Heart right ventricle (tissue), 16 donors: ENCODE results near the gene ASB5. TPM values are rescaled to one million over a fixed set of nuclear protein-coding genes. Genes with fewer than 3 reads are reported as not detected.
"Not testable (repeated sequence)": the region's sequence is repeated elsewhere in the genome, so short reads cannot be mapped to it uniquely, and the experiment has no call there.

Experiments used
- ATAC-seq, 8 donors: fragments of 200-7000 bp; cut with Tn5 transposase; one replicate each; pipeline ENCODE4 v1.9.1; 2020; ENCODE audit warnings: mild to moderate bottlenecking in 8 of 8, moderate library complexity in 8 of 8, moderate number of reproducible peaks in 1 of 8
- DNase-seq, 2 donors: peaks; one replicate each; pipeline ENCODE4 v3.0.0-alpha.2; 2020
- H3K27ac ChIP-seq, 10 donors: fragments of 200-600 bp; sonication (generic) in 2 of 10; one replicate each; pipeline versions ENCODE4 v1.5.0 to v1.8.0; 2020 to 2022; ENCODE audit warnings: mild to moderate bottlenecking in 3 of 10
- H3K27me3 ChIP-seq, 7 donors: fragments of 200-600 bp; one replicate each; pipeline ENCODE4 v1.8.0; 2021 to 2022; ENCODE audit warnings: mild to moderate bottlenecking in 2 of 7
- H3K36me3 ChIP-seq, 9 donors: fragments of 200-600 bp; sonication (generic) in 1 of 9; one replicate each; pipeline versions ENCODE4 v1.5.0 to v1.8.0; 2020 to 2022; ENCODE audit warnings: mild to moderate bottlenecking in 2 of 9
- H3K4me1 ChIP-seq, 9 donors: fragments of 200-600 bp; sonication (generic) in 1 of 9; one replicate each; pipeline versions ENCODE4 v1.5.0 to v1.8.0; 2020 to 2022; ENCODE audit warnings: mild to moderate bottlenecking in 4 of 9
- H3K4me3 ChIP-seq, 10 donors: fragments of 200-600 bp; sonication (generic) in 2 of 10; one replicate each; pipeline versions ENCODE4 v1.5.0 to v1.8.0; 2020 to 2022; ENCODE audit warnings: mild to moderate bottlenecking in 7 of 10, moderate library complexity in 2 of 10
- H3K9me3 ChIP-seq, 11 donors: fragments of 200-600 bp in 10 of 11; sonication (generic) in 2 of 11; one replicate each; pipeline versions ENCODE4 v1.5.0 to v1.8.0; 2013 to 2022; ENCODE audit warnings: mild to moderate bottlenecking in 2 of 11, control low read depth in 1 of 11, moderate library complexity in 1 of 11
- WGBS, 2 donors: extraction: QIAGEN DNeasy Blood & Tissue Kit; methylation state at CpG; one replicate each; pipeline ENCODE4 v1.1.7; 2013; ENCODE audit warnings: inconsistent platforms in 1 of 2; 5-methylcytosine and 5-hydroxymethylcytosine counted together
- intact Hi-C, 10 donors: fragments of 100-400 bp; cut with DNase I; formaldehyde crosslinking; loops; one replicate each; pipeline versions ENCODE4 v1.11.1 to v1.14.2; 2022
- polyA plus RNA-seq, 2 donors: library from polyadenylated mRNA; stranded (reverse); fragments of 200-250 nt; gene quantifications; one replicate each; pipeline ENCODE4 v1.2.3, GENCODE V29; 2013
- total RNA-seq, 10 donors: library from RNA; stranded (reverse); fragmentation: NEBNext Ultra II Directional in 3 of 10; extraction: Animal tissue kit (Norgen Biotek cat#: 25700) in 3 of 10; gene quantifications; one replicate each; pipeline versions ENCODE4 v1.2.1 to v1.2.4, GENCODE V29; 2021 to 2023
- TF ChIP-seq, protein P1 (sequence below), 9 donors: fragments of 200-600 bp; sonication (generic) in 2 of 9; IDR thresholded peaks; one replicate each; pipeline versions ENCODE4 v1.5.0 to v1.8.0; 2021 to 2022; ENCODE audit warnings: antibody characterized with exemption in 9 of 9, mild to moderate bottlenecking in 5 of 9, moderate library complexity in 1 of 9
- donor health status: Arrhythmogenic right ventricular cardiomyopathy.
- donor health status: ischemic (EF 13 %, LVEDD 7.1; RV severe dilation, severe dysfunction).
- donor health status: healthy with polysubstance abuse.
- donor health status: DM: no; HTN: yes; CAD: no.
- donor health status: DM: no; HTN: no; CAD: no.
- donor health status: ischemic (EF 25% LVEDD 6.9; RV normal size, moderate dysfunction).
- donor health status: ischemic (EF 25% LVEDD 5.7; RV mildly dilated, moderate dysfunction).
- donor health status: healthy.
- donor health status: DM: yes; HTN: yes; CAD: no.
- donor health status: Ischemic cardiomyopathy.
- donor health status: ischemic (EF 35%, LVEDD 5.7; RV mildly dilated, moderate dysfunction).
- donor health status: nonischemic (EF 11% LVEDD 7.7; RV severe dilation, severe dysfunction).
- donor health status: DM: yes; HTN: yes; CAD: no.
- donor health status: PGD.
- donor health status: ischemic (EF 29% LVEDD 5.4; RV normal size, mild dysfunction).
- donor health status: nonischemic (EF 23%, LVEDD 6.1; RV moderate dilation, normal function).

Gene ASB5
- total and polyA plus RNA-seq, 12 donors = 0.95 to 6.5 (median 3.8) TPM

DNA sequence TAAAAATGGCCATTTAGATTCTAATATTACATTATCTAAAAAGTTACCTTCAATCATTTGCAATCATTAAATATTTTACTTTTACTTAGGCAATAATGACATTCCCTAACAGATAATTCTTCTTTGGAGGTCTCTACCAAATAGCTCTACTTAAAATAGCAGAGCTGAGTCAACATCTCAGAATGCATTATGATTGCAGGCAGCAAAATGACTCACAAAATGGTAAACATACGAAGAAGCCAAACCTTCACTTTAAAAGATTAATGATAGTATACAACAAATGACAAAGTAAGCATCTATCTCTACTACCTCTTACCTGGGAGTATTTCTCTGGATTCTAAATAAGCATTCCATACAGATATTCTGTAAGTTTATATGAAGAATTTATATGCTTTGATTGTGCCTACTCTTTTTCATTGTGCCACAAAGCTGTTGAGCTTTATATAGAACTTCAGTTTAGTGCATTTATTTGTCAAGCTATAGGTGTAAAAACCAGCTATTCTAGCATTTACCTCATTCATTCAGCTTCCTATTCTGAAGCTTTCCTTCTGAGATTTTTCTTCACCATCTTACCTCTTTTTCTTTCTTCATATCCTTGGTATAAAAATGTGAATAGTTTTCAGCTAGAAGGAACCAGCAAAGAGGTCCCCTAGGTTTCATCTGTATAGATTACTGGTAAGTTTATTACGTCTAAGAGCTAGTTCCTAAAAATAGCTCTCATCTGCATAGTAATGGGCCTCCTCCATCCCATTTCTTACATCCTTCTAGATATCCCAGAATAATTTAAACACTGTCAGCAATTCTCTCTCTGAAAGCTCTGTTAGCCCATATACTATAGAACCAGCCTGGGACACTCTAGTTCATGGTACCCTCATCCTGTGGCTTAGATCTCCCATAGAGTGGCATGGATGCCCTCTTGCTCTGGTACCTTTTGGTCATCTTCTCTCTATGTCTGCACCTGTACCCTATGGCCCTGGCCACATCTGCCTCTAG, 33.6 kb upstream of the ASB5 start:
- Histone ChIP-seq H3K4me3 (no peak overlapping the region), H3K27me3 (peaks cover 0 to 5% (median 0%) of the 10 kb centered on the region in 7 donors), H3K9me3 (no peaks in the 10 kb centered on the region), H3K4me1 (no peaks in the 10 kb centered on the region), H3K36me3 (no peaks in the 10 kb centered on the region), H3K27ac (no peak overlapping the region)
- ATAC-seq (no peak), DNase-seq (no peak)
- WGBS, 2 donors = 51 to 62% methylated on average over 2 of the region's 2 CpGs
- intact Hi-C loops = no loop called here
- TF ChIP-seq, protein P1, sequence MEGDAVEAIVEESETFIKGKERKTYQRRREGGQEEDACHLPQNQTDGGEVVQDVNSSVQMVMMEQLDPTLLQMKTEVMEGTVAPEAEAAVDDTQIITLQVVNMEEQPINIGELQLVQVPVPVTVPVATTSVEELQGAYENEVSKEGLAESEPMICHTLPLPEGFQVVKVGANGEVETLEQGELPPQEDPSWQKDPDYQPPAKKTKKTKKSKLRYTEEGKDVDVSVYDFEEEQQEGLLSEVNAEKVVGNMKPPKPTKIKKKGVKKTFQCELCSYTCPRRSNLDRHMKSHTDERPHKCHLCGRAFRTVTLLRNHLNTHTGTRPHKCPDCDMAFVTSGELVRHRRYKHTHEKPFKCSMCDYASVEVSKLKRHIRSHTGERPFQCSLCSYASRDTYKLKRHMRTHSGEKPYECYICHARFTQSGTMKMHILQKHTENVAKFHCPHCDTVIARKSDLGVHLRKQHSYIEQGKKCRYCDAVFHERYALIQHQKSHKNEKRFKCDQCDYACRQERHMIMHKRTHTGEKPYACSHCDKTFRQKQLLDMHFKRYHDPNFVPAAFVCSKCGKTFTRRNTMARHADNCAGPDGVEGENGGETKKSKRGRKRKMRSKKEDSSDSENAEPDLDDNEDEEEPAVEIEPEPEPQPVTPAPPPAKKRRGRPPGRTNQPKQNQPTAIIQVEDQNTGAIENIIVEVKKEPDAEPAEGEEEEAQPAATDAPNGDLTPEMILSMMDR (IDR thresholded peaks at IDR 0.05) = no peak

- intact Hi-C loops = no loop called here
- H3K9me3 ChIP-seq = no peaks in the 10 kb centered on the region
- ATAC-seq = no peak
- TF ChIP-seq, protein P1 (IDR thresholded peaks at IDR 0.05) = no peak
- H3K27ac ChIP-seq = no peak overlapping the region
- no peaks in the 10 kb centered on the region for H3K36me3 ChIP-seq
- DNase-seq = no peak
- H3K27me3 ChIP-seq = peaks cover 0 to 5% (median 0%) of the 10 kb centered on the region in 7 donors
- H3K4me3 ChIP-seq = no peak overlapping the region
- no peaks in the 10 kb centered on the region for H3K4me1 ChIP-seq
Measured at GRCh38 chr4:176300565-176300964, 31.5 kb upstream of the ASB5 start.

- TF ChIP-seq, protein P1 (IDR thresholded peaks at IDR 0.05) = no peak
- intact Hi-C loops = no loop called here
- no peak for DNase-seq
- Histone ChIP-seq H3K4me3 (no peak overlapping the region), H3K27me3 (peaks cover 0 to 5% (median 0%) of the 10 kb centered on the region in 7 donors), H3K9me3 (no peaks in the 10 kb centered on the region), H3K36me3 (no peaks in the 10 kb centered on the region), H3K4me1 (no peaks in the 10 kb centered on the region), H3K27ac (no peak overlapping the region)
- no peak for ATAC-seq
- 78 to 88% methylated on average over 7 to 9 of the region's 9 CpGs for WGBS, 2 donors
Measured at GRCh38 chr4:176300036-176300435, 31.0 kb upstream of the ASB5 start.

- no peaks in the 10 kb centered on the region for H3K27me3 ChIP-seq
- intact Hi-C loops = no loop called here
- no peak overlapping the region for H3K4me3 ChIP-seq
- no peaks in the 10 kb centered on the region for H3K4me1 ChIP-seq
- no peaks in the 10 kb centered on the region for H3K9me3 ChIP-seq
- no peak overlapping the region for H3K27ac ChIP-seq
- no peak for DNase-seq
- no peaks in the 10 kb centered on the region for H3K36me3 ChIP-seq
- WGBS, 2 donors = 58 to 66% methylated on average over 6 of the region's 6 CpGs
- TF ChIP-seq, protein P1 (IDR thresholded peaks at IDR 0.05) = no peak
- ATAC-seq = no peak
Measured at GRCh38 chr4:176298664-176299063, 29.6 kb upstream of the ASB5 start.

- DNase-seq, H3K9me3 ChIP-seq, ATAC-seq, H3K27ac ChIP-seq, H3K36me3 ChIP-seq, H3K4me3 ChIP-seq, H3K27me3 ChIP-seq, H3K4me1 ChIP-seq, intact Hi-C loops: not testable (repeated sequence)
- 57 to 60% methylated on average over 5 of the region's 5 CpGs for WGBS, 2 donors
Measured at GRCh38 chr4:176295907-176296306, 26.9 kb upstream of the ASB5 start.
